Thyroid gland (tissue), 4 donors: ENCODE data around the gene KIAA0930. TPM values are rescaled to one million over a fixed set of nuclear protein-coding genes. Genes with fewer than 3 reads are reported as not detected.
"Not testable (repeated sequence)": the region's sequence is repeated elsewhere in the genome, so short reads cannot be mapped to it uniquely, and the experiment has no call there.

ENCODE experiments used
- DNase-seq, 2 donors: peaks; one replicate each; pipeline ENCODE4 v3.0.0-alpha.2; 2019
- H3K27ac ChIP-seq, 3 donors: fragments of 200-600 bp; sonication (generic); 1 replicate in 2 of 3; 2 replicates in 1 of 3; pipeline ENCODE4 v1.5.1; 2016 to 2019; ENCODE audit warnings: mild to moderate bottlenecking in 1 of 3, moderate library complexity in 1 of 3
- H3K27me3 ChIP-seq: fragments of 200-600 bp; sonication (generic); one replicate; pipeline ENCODE4 v1.5.1; 2019
- H3K36me3 ChIP-seq, 2 donors: fragments of 200-600 bp; sonication (generic); one replicate each; pipeline ENCODE4 v1.5.1; 2016 to 2019
- H3K4me1 ChIP-seq, 2 donors: fragments of 200-600 bp; sonication (generic); one replicate each; pipeline ENCODE4 v1.5.1; 2017 to 2019
- H3K4me3 ChIP-seq, 3 donors: fragments of 200-600 bp; sonication (generic); replicated peaks in 1 of 3; 1 replicate in 2 of 3; 2 replicates in 1 of 3; pipeline ENCODE4 v1.5.1; 2016; ENCODE audit warnings: mild to moderate bottlenecking in 1 of 3
- H3K9me3 ChIP-seq: fragments of 200-600 bp; sonication (generic); one replicate; pipeline ENCODE4 v1.5.1; 2017
- CTCF ChIP-seq, 6 experiments: fragments of 200-600 bp in 3 of 6; fragments of 450-650 bp in 3 of 6; sonication (generic) in 3 of 6; IDR thresholded peaks; one replicate each; pipeline ENCODE4 v1.5.1; 2016 to 2019; ENCODE audit warnings: antibody characterized with exemption in 6 of 6, mild to moderate bottlenecking in 2 of 6, inconsistent platforms in 1 of 6, moderate library complexity in 1 of 6
- POLR2A ChIP-seq, 2 donors: fragments of 450-650 bp; IDR thresholded peaks; one replicate each; pipeline ENCODE4 v1.6.1; 2017; ENCODE audit warnings: antibody characterized with exemption in 2 of 2, mild to moderate bottlenecking in 2 of 2, moderate library complexity in 1 of 2
- WGBS, 2 donors: methylation state at CpG; one replicate each; pipeline ENCODE4 v1.1.5; 2017; 5-methylcytosine and 5-hydroxymethylcytosine counted together
- intact Hi-C: fragments of 100-400 bp; cut with DNase I; formaldehyde crosslinking; loops from one replicate; pipeline ENCODE4 v1.15.1; 2023
- total RNA-seq, 4 donors: library from RNA; depleted of rRNA; stranded (reverse); fragments of >200 nt; gene quantifications; one replicate each; pipeline ENCODE4 v1.2.3, GENCODE V29; 2016

Gene KIAA0930
- total RNA-seq, 4 donors from 2014 or later: 21.0 to 42.7 (median 25.0) TPM

GRCh38 chr22:45262931-45263462, 22.3 kb upstream of the KIAA0930 start:
- Histone ChIP-seq H3K36me3 (no peaks in the 10 kb centered on the region), H3K4me3 (no peak overlapping the region), H3K27ac (peak overlapping the region in 2 of 3 donors; percentile 12 to 50), H3K4me1 (peaks cover 8 to 22% of the 10 kb centered on the region in 2 donors), H3K9me3 (no peaks in the 10 kb centered on the region), H3K27me3 (no peaks in the 10 kb centered on the region)
- no peak for DNase-seq
- TF ChIP-seq POLR2A (IDR thresholded peaks at IDR 0.05) (no peak), CTCF (IDR thresholded peaks at IDR 0.05) (no peak)
- WGBS, 2 donors: 69 to 78% methylated on average over 11 to 14 of the region's 14 CpGs
- intact Hi-C loops: loop anchor here (5.0 kb wide), 1 partner anchor 161 kb away; no protein-coding TSS in a partner anchor

GRCh38 chr22:45262195-45262930, 21.7 kb upstream of the KIAA0930 start:
- H3K9me3 ChIP-seq: no peaks in the 10 kb centered on the region
- no peak for DNase-seq
- peaks cover 8 to 21% of the 10 kb centered on the region in 2 donors for H3K4me1 ChIP-seq
- intact Hi-C loops: loop anchor here (5.0 kb wide), 1 partner anchor 160 kb away; no protein-coding TSS in a partner anchor
- H3K27me3 ChIP-seq: no peaks in the 10 kb centered on the region
- H3K4me3 ChIP-seq: no peak overlapping the region
- TF ChIP-seq POLR2A (IDR thresholded peaks at IDR 0.05) (no peak), CTCF (IDR thresholded peaks at IDR 0.05) (no peak)
- no peaks in the 10 kb centered on the region for H3K36me3 ChIP-seq
- 85 to 87% methylated on average over 7 to 13 of the region's 13 CpGs for WGBS, 2 donors
- H3K27ac ChIP-seq: no peak overlapping the region

GRCh38 chr22:45261407-45262088, 20.9 kb upstream of the KIAA0930 start:
- Histone ChIP-seq H3K4me1 (peaks cover 8 to 21% of the 10 kb centered on the region in 2 donors), H3K9me3 (no peaks in the 10 kb centered on the region), H3K27me3 (no peaks in the 10 kb centered on the region), H3K27ac (no peak overlapping the region), H3K4me3 (no peak overlapping the region), H3K36me3 (no peaks in the 10 kb centered on the region)
- WGBS, 2 donors: 88% methylated on average over 14 to 17 of the region's 20 CpGs
- intact Hi-C loops: loop anchor here (5.0 kb wide), 1 partner anchor 159 kb away; no protein-coding TSS in a partner anchor
- TF ChIP-seq CTCF (IDR thresholded peaks at IDR 0.05) (no peak), POLR2A (IDR thresholded peaks at IDR 0.05) (no peak)
- no peak for DNase-seq

GRCh38 chr22:45260395-45260759, 19.7 kb upstream of the KIAA0930 start:
- intact Hi-C loops: loop anchor here (5.0 kb wide), 1 partner anchor 158 kb away; no protein-coding TSS in a partner anchor
- not testable (repeated sequence) for DNase-seq, H3K36me3 ChIP-seq, H3K27ac ChIP-seq, H3K4me3 ChIP-seq, H3K9me3 ChIP-seq, H3K27me3 ChIP-seq
- 66 to 68% methylated on average over 9 of the region's 9 CpGs for WGBS, 2 donors
- H3K4me1 ChIP-seq: peaks cover 8 to 21% of the 10 kb centered on the region in 2 donors

- no peak for DNase-seq
- TF ChIP-seq POLR2A (IDR thresholded peaks at IDR 0.05): no peak
- TF ChIP-seq CTCF (IDR thresholded peaks at IDR 0.05): no peak
- Histone ChIP-seq H3K4me3 (no peak overlapping the region), H3K9me3 (no peaks in the 10 kb centered on the region), H3K27me3 (no peaks in the 10 kb centered on the region), H3K36me3 (no peaks in the 10 kb centered on the region), H3K4me1 (peaks cover 8 to 21% of the 10 kb centered on the region in 2 donors), H3K27ac (no peak overlapping the region)
- 78 to 81% methylated on average over 10 of the region's 10 CpGs for WGBS, 2 donors
- intact Hi-C loops: loop anchor here (5.0 kb wide), 1 partner anchor 158 kb away; no protein-coding TSS in a partner anchor
These were observed 19.2 kb upstream of the KIAA0930 start for GRCh38 chr22:45259754-45260394.

GRCh38 chr22:45257941-45258340, 17.2 kb upstream of the KIAA0930 start:
- WGBS, 2 donors: 81 to 89% methylated on average over 4 of the region's 4 CpGs
- H3K9me3 ChIP-seq, DNase-seq, intact Hi-C loops, H3K4me3 ChIP-seq, H3K36me3 ChIP-seq, H3K27me3 ChIP-seq, H3K27ac ChIP-seq, H3K4me1 ChIP-seq: not testable (repeated sequence)
